ENCODE measurements around the gene RHBDL3.

GRCh38 chr17:32275060-32276042 lies 9.7 kb downstream of the RHBDL3 start:
- TF ChIP-seq CTCF (IDR thresholded peaks at IDR 0.05; ENCODE audit: poor library complexity) = no peak
- no peak for TF ChIP-seq EZH2 (IDR thresholded peaks at IDR 0.05; ENCODE audit: borderline replicate concordance)
- TF ChIP-seq EZH2phosphoT487 (IDR thresholded peaks at IDR 0.05; ENCODE audit: low read depth, severe bottlenecking, unreplicated experiment) = no peak

All from hepatocyte (in vitro differentiated cells).